Measurements from ENCODE around the gene PADI6. TPM values are rescaled to one million over a fixed set of nuclear protein-coding genes. Genes with fewer than 3 reads are reported as not detected.

Gene PADI6
- total RNA-seq, 4 donors from 2014 or later = 0.55 TPM; not detected in 3

GRCh38 chr1:17422461-17422860 lies 50.5 kb downstream of the PADI6 start:
- no peaks in the 10 kb centered on the region for H3K9me3 ChIP-seq
- DNase-seq = no peak

DNA sequence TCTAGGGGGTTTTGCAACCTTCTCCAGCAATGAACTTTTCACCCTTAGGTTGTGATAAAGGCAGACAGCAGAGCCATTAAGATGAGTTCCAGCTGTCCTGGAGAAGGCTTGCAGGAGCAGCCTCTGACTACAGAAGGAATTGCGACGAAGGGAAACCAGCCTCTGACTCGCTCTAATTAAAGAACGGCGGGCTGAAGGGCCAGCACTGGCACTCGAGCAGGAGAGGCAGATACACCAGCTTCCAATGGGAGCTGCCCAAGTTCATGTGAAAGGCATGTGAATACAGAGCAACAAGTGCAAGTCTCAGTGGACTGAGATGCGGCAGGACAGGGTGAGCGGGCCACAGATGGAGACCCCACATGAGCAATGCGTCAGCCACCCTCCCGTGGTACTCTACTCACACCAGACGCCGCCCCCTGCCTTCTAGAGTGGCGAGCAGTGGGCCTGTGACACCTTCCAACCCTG lies 51.8 kb downstream of the PADI6 start:
- no peak for TF ChIP-seq POLR2A (IDR thresholded peaks at IDR 0.05)
- TF ChIP-seq, protein P1, sequence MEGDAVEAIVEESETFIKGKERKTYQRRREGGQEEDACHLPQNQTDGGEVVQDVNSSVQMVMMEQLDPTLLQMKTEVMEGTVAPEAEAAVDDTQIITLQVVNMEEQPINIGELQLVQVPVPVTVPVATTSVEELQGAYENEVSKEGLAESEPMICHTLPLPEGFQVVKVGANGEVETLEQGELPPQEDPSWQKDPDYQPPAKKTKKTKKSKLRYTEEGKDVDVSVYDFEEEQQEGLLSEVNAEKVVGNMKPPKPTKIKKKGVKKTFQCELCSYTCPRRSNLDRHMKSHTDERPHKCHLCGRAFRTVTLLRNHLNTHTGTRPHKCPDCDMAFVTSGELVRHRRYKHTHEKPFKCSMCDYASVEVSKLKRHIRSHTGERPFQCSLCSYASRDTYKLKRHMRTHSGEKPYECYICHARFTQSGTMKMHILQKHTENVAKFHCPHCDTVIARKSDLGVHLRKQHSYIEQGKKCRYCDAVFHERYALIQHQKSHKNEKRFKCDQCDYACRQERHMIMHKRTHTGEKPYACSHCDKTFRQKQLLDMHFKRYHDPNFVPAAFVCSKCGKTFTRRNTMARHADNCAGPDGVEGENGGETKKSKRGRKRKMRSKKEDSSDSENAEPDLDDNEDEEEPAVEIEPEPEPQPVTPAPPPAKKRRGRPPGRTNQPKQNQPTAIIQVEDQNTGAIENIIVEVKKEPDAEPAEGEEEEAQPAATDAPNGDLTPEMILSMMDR (IDR thresholded peaks at IDR 0.05) = no peak
- Histone ChIP-seq H3K36me3 (no peaks in the 10 kb centered on the region), H3K4me1 (peaks cover 0 to 3% of the 10 kb centered on the region in 2 donors), H3K27me3 (no peaks in the 10 kb centered on the region), H3K9me3 (no peaks in the 10 kb centered on the region), H3K4me3 (no peak overlapping the region), H3K27ac (peak overlapping the region; percentile 49 to 56)
- intact Hi-C loops (cut with DNase I; ENCODE audit: low total_unique reads) = no loop called here
- peak; percentile 38 to 58 for DNase-seq

More at GRCh38 chr1:17422461-17422860, 50.5 kb downstream of the PADI6 start:
- H3K4me3 ChIP-seq = no peak overlapping the region
- H3K27me3 ChIP-seq = no peaks in the 10 kb centered on the region
- intact Hi-C loops (cut with DNase I; ENCODE audit: low total_unique reads) = no loop called here
- H3K4me1 ChIP-seq = peaks cover 0 to 3% of the 10 kb centered on the region in 2 donors
- TF ChIP-seq, protein P1 (IDR thresholded peaks at IDR 0.05) = no peak
- TF ChIP-seq POLR2A (IDR thresholded peaks at IDR 0.05) = no peak
- H3K27ac ChIP-seq = no peak overlapping the region
- no peaks in the 10 kb centered on the region for H3K36me3 ChIP-seq

DNA sequence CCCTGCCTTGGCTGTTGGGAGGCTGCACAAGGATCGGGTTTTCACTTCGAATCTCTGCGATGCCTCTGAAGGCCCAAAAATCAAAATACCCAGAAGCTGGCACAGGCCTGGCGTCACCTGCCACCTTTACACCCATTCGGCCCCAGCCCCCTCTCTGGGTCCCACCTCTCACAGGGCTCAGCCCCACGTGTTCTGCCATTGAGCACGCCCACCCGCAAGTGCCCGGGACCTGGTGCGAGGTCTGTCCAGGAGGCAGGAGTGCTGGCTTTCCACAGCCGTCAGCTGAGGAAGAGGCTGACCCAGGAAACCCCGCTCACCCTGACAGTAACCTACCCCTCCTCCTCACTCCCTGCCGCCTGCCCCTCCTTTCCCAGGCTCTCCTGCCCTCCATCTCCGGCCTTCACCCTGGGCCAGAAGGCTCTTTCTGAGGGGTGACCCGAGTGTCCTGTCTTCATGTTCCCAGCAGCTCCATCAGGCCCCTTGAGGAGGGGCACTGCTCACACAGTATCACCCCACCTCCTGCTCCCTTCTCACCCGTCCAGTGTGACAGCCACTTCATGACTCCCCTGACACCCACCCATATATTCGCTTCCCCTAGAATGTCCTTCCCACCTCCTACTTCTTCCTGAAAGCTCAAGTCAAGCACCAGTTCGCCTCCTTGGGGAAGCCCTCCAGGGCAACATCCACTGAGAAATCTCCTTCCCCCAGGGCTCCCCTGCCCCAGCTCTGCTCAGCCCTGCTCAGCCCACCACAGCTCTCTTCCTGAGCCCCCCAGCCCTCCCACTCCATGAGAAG lies 54.0 kb downstream of the PADI6 start:
- intact Hi-C loops (cut with DNase I; ENCODE audit: low total_unique reads) = no loop called here
- H3K27ac ChIP-seq = no peak overlapping the region

GRCh38 chr1:17427696-17428660 lies 56.0 kb downstream of the PADI6 start:
- H3K27me3 ChIP-seq = no peaks in the 10 kb centered on the region
- H3K36me3 ChIP-seq = no peaks in the 10 kb centered on the region
- no peaks in the 10 kb centered on the region for H3K9me3 ChIP-seq
- no peak overlapping the region for H3K4me3 ChIP-seq
- TF ChIP-seq, protein P1 (IDR thresholded peaks at IDR 0.05) = no peak
- no peak for TF ChIP-seq POLR2A (IDR thresholded peaks at IDR 0.05)
- no peak overlapping the region for H3K27ac ChIP-seq
- intact Hi-C loops (cut with DNase I; ENCODE audit: low total_unique reads) = no loop called here
- no peak for DNase-seq
- peaks cover 0 to 3% of the 10 kb centered on the region in 2 donors for H3K4me1 ChIP-seq

More for the DNA sequence above, 54.0 kb downstream of the PADI6 start:
- Histone ChIP-seq H3K9me3 (no peaks in the 10 kb centered on the region), H3K4me3 (no peak overlapping the region), H3K36me3 (no peaks in the 10 kb centered on the region), H3K27me3 (no peaks in the 10 kb centered on the region), H3K4me1 (peaks cover 0 to 3% of the 10 kb centered on the region in 2 donors)
- no peak for DNase-seq
- TF ChIP-seq, protein P1 (IDR thresholded peaks at IDR 0.05) = no peak
- no peak for TF ChIP-seq POLR2A (IDR thresholded peaks at IDR 0.05)
